ENCODE results near the gene ZMYND11. TPM values are rescaled to one million over a fixed set of nuclear protein-coding genes. Genes with fewer than 3 reads are reported as not detected.
"Not testable (repeated sequence)": the region's sequence is repeated elsewhere in the genome, so short reads cannot be mapped to it uniquely, and the experiment has no call there.

ZMYND11 gene
- total RNA-seq, 1 experiment from 2014 or later: 38.5 TPM

GRCh38 chr10:244227-244626 lies 109.0 kb downstream of the ZMYND11 start:
- no peak for DNase-seq (ENCODE audit: low read depth)

- no peak for DNase-seq (ENCODE audit: low read depth)
These were observed 111.2 kb downstream of the ZMYND11 start for GRCh38 chr10:246431-246830.

GRCh38 chr10:247480-247879 lies 112.2 kb downstream of the ZMYND11 start:
- no peak for DNase-seq (ENCODE audit: low read depth)

- DNase-seq (ENCODE audit: low read depth): peak; percentile 14
These were observed 113.1 kb downstream of the ZMYND11 start for GRCh38 chr10:248307-248706.

GRCh38 chr10:251982-252582 lies 116.8 kb downstream of the ZMYND11 start:
- DNase-seq (ENCODE audit: low read depth): no peak

- DNase-seq (ENCODE audit: low read depth): no peak
These were observed 125.7 kb downstream of the ZMYND11 start for GRCh38 chr10:260819-261429.

- peak; percentile 14 for DNase-seq (ENCODE audit: low read depth)
These were observed 129.2 kb downstream of the ZMYND11 start for GRCh38 chr10:264160-265073.

- not testable (repeated sequence) for DNase-seq (ENCODE audit: low read depth)
These were observed 129.8 kb downstream of the ZMYND11 start for GRCh38 chr10:265074-265440.

- not testable (repeated sequence) for DNase-seq (ENCODE audit: low read depth)
These were observed 130.7 kb downstream of the ZMYND11 start for GRCh38 chr10:265816-266588.

- DNase-seq (ENCODE audit: low read depth): peak; percentile 33
These were observed 131.7 kb downstream of the ZMYND11 start for GRCh38 chr10:266974-267425.

- no peak for DNase-seq (ENCODE audit: low read depth)
These were observed 132.4 kb downstream of the ZMYND11 start for GRCh38 chr10:267705-268104.

- no peak for DNase-seq (ENCODE audit: low read depth)
These were observed 134.3 kb downstream of the ZMYND11 start for GRCh38 chr10:269440-270074.

GRCh38 chr10:271201-271600 lies 135.9 kb downstream of the ZMYND11 start:
- no peak for DNase-seq (ENCODE audit: low read depth)

- no peak for DNase-seq (ENCODE audit: low read depth)
These were observed 136.5 kb downstream of the ZMYND11 start for GRCh38 chr10:271722-272121.

GRCh38 chr10:273088-273487 lies 137.8 kb downstream of the ZMYND11 start:
- no peak for DNase-seq (ENCODE audit: low read depth)

- no peak for DNase-seq (ENCODE audit: low read depth)
These were observed 139.6 kb downstream of the ZMYND11 start for GRCh38 chr10:274866-275265.

- no peak for DNase-seq (ENCODE audit: low read depth)
These were observed 140.4 kb downstream of the ZMYND11 start for GRCh38 chr10:275680-276079.

- no peak for DNase-seq (ENCODE audit: low read depth)
These were observed 142.7 kb downstream of the ZMYND11 start for GRCh38 chr10:277963-278362.

- DNase-seq (ENCODE audit: low read depth): no peak
These were observed 143.5 kb downstream of the ZMYND11 start for GRCh38 chr10:278707-279106.

- DNase-seq (ENCODE audit: low read depth): no peak
These were observed 144.0 kb downstream of the ZMYND11 start for GRCh38 chr10:279232-279631.

- no peak for DNase-seq (ENCODE audit: low read depth)
These were observed 144.4 kb downstream of the ZMYND11 start for GRCh38 chr10:279655-280054.

All from Daoy (cell line).